K562 (cell line): ENCODE data around the gene AIFM3. TPM values are rescaled to one million over a fixed set of nuclear protein-coding genes. Genes with fewer than 3 reads are reported as not detected.
A peak's percentile ranks its signal among the peaks of the same experiment; 100 is the strongest.

Experiments
- BRCA1 ChIP-seq, 2 experiments: fragments of 450-650 bp in 1 of 2; sonication (generic) in 1 of 2; formaldehyde crosslinking in 1 of 2; IDR thresholded peaks; 2 replicates each; pipeline versions ENCODE4 v1.5.0 to v1.6.1; 2017 to 2020; ENCODE audit warnings: mild to moderate bottlenecking in 1 of 2, missing genetic modification reagents in 1 of 2
- FOXK1 ChIP-seq: sonication (generic); formaldehyde crosslinking; IDR thresholded peaks from 2 replicates; pipeline ENCODE4 v1.8.0; 2022; ENCODE audit warnings: missing genetic modification reagents, mild to moderate bottlenecking, borderline replicate concordance
- NFE2L1 ChIP-seq: fragments of 450-650 bp; IDR thresholded peaks from 2 replicates; pipeline ENCODE4 v1.6.1; 2016; ENCODE audit warnings: missing genetic modification characterization, low read depth, mild to moderate bottlenecking, missing compliant biosample characterization, moderate library complexity, borderline replicate concordance
- ZNF121 ChIP-seq: sonication (generic); formaldehyde crosslinking; conservative IDR thresholded peaks from 2 replicates; pipeline ENCODE4 v1.8.0; 2022; ENCODE audit warnings: missing genetic modification reagents
- ZNF143 ChIP-seq: sonication (generic); formaldehyde crosslinking; IDR thresholded peaks from 2 replicates; pipeline ENCODE4 v1.9.0; 2022; ENCODE audit warnings: mild to moderate bottlenecking, missing genetic modification reagents
- ZNF224 ChIP-seq: sonication (generic); formaldehyde crosslinking; IDR thresholded peaks from 2 replicates; pipeline ENCODE4 v1.8.0; 2022; ENCODE audit warnings: mild to moderate bottlenecking, missing genetic modification reagents
- polyA plus RNA-seq, 8 experiments: library from polyadenylated mRNA; depleted of rRNA in 4 of 8; stranded (reverse) in 5 of 8; unstranded in 3 of 8; fragments of >200 nt; fragmentation: Nextera tagmentation in 2 of 8; fragmentation: Illumina TruSeq in 1 of 8; extraction: Ambion mirVana in 2 of 8; extraction: Trizol in 1 of 8; gene quantifications; 2 replicates each; pipeline versions ENCODE4 v1.2.1 to v1.2.3, GENCODE V29; 2011 to 2014; ENCODE audit warnings: inconsistent platforms in 1 of 8, missing spikeins in 1 of 8
- total RNA-seq, 7 experiments: library from RNA; depleted of rRNA in 6 of 7; stranded (reverse); fragments of >200 nt in 6 of 7; fragmentation: Illumina TruSeq in 2 of 7; extraction: Trizol in 2 of 7; gene quantifications; 2 replicates each; pipeline versions ENCODE4 v1.2.1 to v1.2.3, GENCODE V29; 2011 to 2021; ENCODE audit warnings: low replicate concordance in 1 of 7
- TF ChIP-seq, protein P1 (sequence below): sonication (generic); formaldehyde crosslinking; IDR thresholded peaks from 2 replicates; pipeline ENCODE4 v1.8.0; 2023; ENCODE audit warnings: mild to moderate bottlenecking, missing genetic modification reagents
- TF ChIP-seq, protein P2 (sequence below), 2 experiments: fragments of 450-650 bp; IDR thresholded peaks; 2 replicates each; pipeline ENCODE4 v1.6.1; 2016

Gene AIFM3
- total and polyA plus RNA-seq, 9 of the 15 experiments (the other 6 are each of a cell fraction or from before 2014, with no cell fraction given), result 0.03 to 0.20 (median 0.07) TPM; not detected in 1

DNA sequence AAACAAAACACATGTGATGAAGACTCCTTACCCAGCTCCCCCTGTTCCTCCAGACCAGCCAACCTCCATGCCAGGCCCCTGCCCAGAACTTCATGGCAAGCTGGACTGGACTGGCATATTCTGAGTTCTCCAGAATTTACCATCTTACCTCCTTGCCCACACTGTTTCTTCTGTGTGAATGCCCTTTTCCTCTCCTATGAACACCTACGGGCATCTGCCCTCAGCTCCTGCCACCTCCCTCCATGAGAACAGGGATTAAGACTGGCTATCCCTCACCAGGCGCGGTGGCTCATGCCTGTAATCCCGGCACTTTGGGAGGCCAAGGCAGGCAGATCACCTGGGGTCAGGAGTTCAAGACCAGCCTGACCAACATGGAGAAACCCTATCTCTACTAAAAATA is 6.4 kb upstream of the AIFM3 start (continued):
- no peak for TF ChIP-seq NFE2L1 (tag)
- 0 out of 2 replicates have a peak, but pooled peaks have one; percentile 53 for TF ChIP-seq ZNF224
- no peak for TF ChIP-seq ZNF143
- TF ChIP-seq BRCA1 (IDR thresholded peaks at IDR 0.05), result no peak
- peak; percentile 94; the same call in 1 of the 2 replicates for TF ChIP-seq BRCA1 (CRISPR knock-in tag; IDR thresholded peaks at IDR 0.05)
- TF ChIP-seq, protein P1, sequence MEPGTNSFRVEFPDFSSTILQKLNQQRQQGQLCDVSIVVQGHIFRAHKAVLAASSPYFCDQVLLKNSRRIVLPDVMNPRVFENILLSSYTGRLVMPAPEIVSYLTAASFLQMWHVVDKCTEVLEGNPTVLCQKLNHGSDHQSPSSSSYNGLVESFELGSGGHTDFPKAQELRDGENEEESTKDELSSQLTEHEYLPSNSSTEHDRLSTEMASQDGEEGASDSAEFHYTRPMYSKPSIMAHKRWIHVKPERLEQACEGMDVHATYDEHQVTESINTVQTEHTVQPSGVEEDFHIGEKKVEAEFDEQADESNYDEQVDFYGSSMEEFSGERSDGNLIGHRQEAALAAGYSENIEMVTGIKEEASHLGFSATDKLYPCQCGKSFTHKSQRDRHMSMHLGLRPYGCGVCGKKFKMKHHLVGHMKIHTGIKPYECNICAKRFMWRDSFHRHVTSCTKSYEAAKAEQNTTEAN (CRISPR knock-in tag), result 0 out of 2 replicates have a peak, but pooled peaks have one; percentile 71
- 0 out of 2 replicates have a peak, but pooled peaks have one; percentile 31 for TF ChIP-seq ZNF121
- TF ChIP-seq, protein P2, sequence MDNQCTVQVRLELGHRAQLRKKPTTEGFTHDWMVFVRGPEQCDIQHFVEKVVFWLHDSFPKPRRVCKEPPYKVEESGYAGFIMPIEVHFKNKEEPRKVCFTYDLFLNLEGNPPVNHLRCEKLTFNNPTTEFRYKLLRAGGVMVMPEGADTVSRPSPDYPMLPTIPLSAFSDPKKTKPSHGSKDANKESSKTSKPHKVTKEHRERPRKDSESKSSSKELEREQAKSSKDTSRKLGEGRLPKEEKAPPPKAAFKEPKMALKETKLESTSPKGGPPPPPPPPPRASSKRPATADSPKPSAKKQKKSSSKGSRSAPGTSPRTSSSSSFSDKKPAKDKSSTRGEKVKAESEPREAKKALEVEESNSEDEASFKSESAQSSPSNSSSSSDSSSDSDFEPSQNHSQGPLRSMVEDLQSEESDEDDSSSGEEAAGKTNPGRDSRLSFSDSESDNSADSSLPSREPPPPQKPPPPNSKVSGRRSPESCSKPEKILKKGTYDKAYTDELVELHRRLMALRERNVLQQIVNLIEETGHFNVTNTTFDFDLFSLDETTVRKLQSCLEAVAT (IDR thresholded peaks at IDR 0.05), result no peak
- 0 out of 2 replicates have a peak, but pooled peaks have one; percentile 85 for TF ChIP-seq FOXK1 (CRISPR knock-in tag)
